ENCODE results near the gene CCDC57.
A peak's percentile ranks its signal among the peaks of the same experiment; 100 is the strongest.

Gene CCDC57

GRCh38 chr17:82246365-82247181 lies 33.9 kb upstream of the CCDC57 start:
- no peak for DNase-seq

- DNase-seq, result no peak
These were observed 33.4 kb upstream of the CCDC57 start for GRCh38 chr17:82246040-82246364.

GRCh38 chr17:82245134-82246039 lies 32.7 kb upstream of the CCDC57 start:
- no peak for DNase-seq

GRCh38 chr17:82244413-82245133 lies 31.9 kb upstream of the CCDC57 start:
- DNase-seq, result no peak

GRCh38 chr17:82243648-82244412 lies 31.2 kb upstream of the CCDC57 start:
- no peak for DNase-seq

- DNase-seq, result no peak
These were observed 30.5 kb upstream of the CCDC57 start for GRCh38 chr17:82242977-82243647.

- DNase-seq, result no peak
These were observed 30.0 kb upstream of the CCDC57 start for GRCh38 chr17:82242698-82242976.

GRCh38 chr17:82241926-82242697 lies 29.5 kb upstream of the CCDC57 start:
- no peak for DNase-seq

GRCh38 chr17:82241183-82241925 lies 28.7 kb upstream of the CCDC57 start:
- no peak for DNase-seq

- DNase-seq, result no peak
These were observed 28.0 kb upstream of the CCDC57 start for GRCh38 chr17:82240506-82241182.

- DNase-seq, result no peak
These were observed 27.4 kb upstream of the CCDC57 start for GRCh38 chr17:82239926-82240505.

- DNase-seq, result no peak
These were observed 26.8 kb upstream of the CCDC57 start for GRCh38 chr17:82239401-82239925.

- DNase-seq, result no peak
These were observed 26.0 kb upstream of the CCDC57 start for GRCh38 chr17:82238472-82239201.

- no peak for DNase-seq
These were observed 25.3 kb upstream of the CCDC57 start for GRCh38 chr17:82237746-82238471.

GRCh38 chr17:82237083-82237745 lies 24.6 kb upstream of the CCDC57 start:
- no peak for DNase-seq

- DNase-seq, result peak; percentile 75
These were observed 23.7 kb upstream of the CCDC57 start for GRCh38 chr17:82236142-82236971.

- DNase-seq, result no peak
These were observed 23.1 kb upstream of the CCDC57 start for GRCh38 chr17:82235775-82236141.
